Nephron progenitor cell (in vitro differentiated cells): Measurements from ENCODE around the gene TEX28.
"Not testable (repeated sequence)": the region's sequence is repeated elsewhere in the genome, so short reads cannot be mapped to it uniquely, and the experiment has no call there.

Source experiments
- DNase-seq: peaks from one replicate; pipeline ENCODE4 v3.0.0; 2021
- H3K27ac Mint-ChIP-seq: 2 replicates; pipeline ENCODE4 v1.8.0; 2021; ENCODE audit warnings: mild to moderate bottlenecking, moderate library complexity, mixed read lengths
- H3K27me3 Mint-ChIP-seq: 2 replicates; pipeline ENCODE4 v1.8.0; 2021; ENCODE audit warnings: mild to moderate bottlenecking, low read depth, mixed read lengths; ENCODE audit not compliant: poor library complexity
- H3K36me3 Mint-ChIP-seq: 2 replicates; pipeline ENCODE4 v1.8.0; 2021; ENCODE audit warnings: low read depth, mixed read lengths
- H3K4me1 Mint-ChIP-seq: 2 replicates; pipeline ENCODE4 v1.8.0; 2021; ENCODE audit warnings: mixed read lengths
- H3K4me3 Mint-ChIP-seq: 2 replicates; pipeline ENCODE4 v1.8.0; 2021; ENCODE audit warnings: mild to moderate bottlenecking, moderate library complexity, mixed read lengths
- H3K9me3 Mint-ChIP-seq: 2 replicates; pipeline ENCODE4 v1.8.0; 2021; ENCODE audit warnings: mild to moderate bottlenecking, moderate library complexity, mixed read lengths

Gene TEX28

DNA sequence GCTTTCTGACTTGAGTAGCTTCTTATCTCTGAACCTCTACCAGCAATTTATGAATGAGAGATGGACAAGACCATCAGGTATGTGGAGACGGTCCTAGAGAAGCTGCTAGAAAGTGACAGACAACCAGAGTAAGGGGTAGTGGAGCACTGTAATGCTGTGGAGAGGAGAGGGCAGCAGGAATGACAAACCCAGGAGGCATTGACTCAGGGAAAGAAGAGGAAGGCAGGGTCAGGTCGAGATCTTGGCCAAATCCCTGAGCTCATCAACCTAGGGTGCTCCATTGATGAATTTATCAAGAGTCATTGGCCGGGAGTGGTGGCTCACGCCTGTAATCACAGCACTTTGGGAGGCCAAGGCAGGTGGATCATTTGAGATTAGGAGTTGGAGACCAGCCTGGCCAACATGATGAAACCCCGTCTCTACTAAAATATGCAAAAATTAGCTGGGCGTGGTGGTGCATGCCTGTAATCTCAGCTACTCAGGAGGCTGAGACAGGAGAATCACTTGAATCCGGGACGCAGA, 54.9 kb downstream of the TEX28 start:
- peaks cover 13% of the 10 kb centered on the region for H3K9me3 Mint-ChIP-seq
- H3K27me3 Mint-ChIP-seq, H3K27ac Mint-ChIP-seq, H3K36me3 Mint-ChIP-seq, H3K4me1 Mint-ChIP-seq, DNase-seq, H3K4me3 Mint-ChIP-seq: not testable (repeated sequence)

GRCh38 chrX:154238939-154239559, 55.9 kb downstream of the TEX28 start:
- H3K36me3 Mint-ChIP-seq, DNase-seq, H3K4me1 Mint-ChIP-seq, H3K4me3 Mint-ChIP-seq, H3K27me3 Mint-ChIP-seq, H3K27ac Mint-ChIP-seq: not testable (repeated sequence)
- H3K9me3 Mint-ChIP-seq, result peaks cover 13% of the 10 kb centered on the region

- H3K4me1 Mint-ChIP-seq, H3K9me3 Mint-ChIP-seq, H3K36me3 Mint-ChIP-seq, H3K27ac Mint-ChIP-seq, H3K4me3 Mint-ChIP-seq, H3K27me3 Mint-ChIP-seq, DNase-seq: not testable (repeated sequence)
These were observed 61.3 kb downstream of the TEX28 start for GRCh38 chrX:154233620-154234019.

DNA sequence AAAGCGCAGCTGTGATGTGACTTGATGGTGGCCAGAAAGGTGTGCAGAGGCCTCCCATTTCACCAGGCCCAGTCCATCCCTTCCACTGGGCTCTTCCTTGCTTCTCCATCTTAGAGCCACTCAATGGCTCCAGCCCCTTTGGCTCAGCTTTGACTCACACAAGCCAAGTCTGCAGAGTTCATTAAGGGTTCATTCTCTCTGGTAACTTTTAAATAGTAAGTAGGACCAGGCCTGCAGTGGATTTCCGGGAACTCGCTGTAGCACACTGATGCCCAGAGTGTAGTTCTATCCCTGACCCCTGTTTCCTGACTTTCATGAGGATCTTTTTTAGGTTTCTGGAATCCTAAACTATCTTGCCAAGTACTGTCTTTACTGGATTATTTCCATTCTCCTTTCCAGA, 63.5 kb downstream of the TEX28 start:
- not testable (repeated sequence) for H3K9me3 Mint-ChIP-seq, H3K27me3 Mint-ChIP-seq, H3K4me1 Mint-ChIP-seq, DNase-seq, H3K36me3 Mint-ChIP-seq, H3K4me3 Mint-ChIP-seq, H3K27ac Mint-ChIP-seq

- H3K4me1 Mint-ChIP-seq, H3K27ac Mint-ChIP-seq: not testable (repeated sequence)
These were observed 68.2 kb downstream of the TEX28 start for GRCh38 chrX:154226706-154227105.

GRCh38 chrX:154225292-154225691, 69.6 kb downstream of the TEX28 start:
- DNase-seq, H3K36me3 Mint-ChIP-seq, H3K9me3 Mint-ChIP-seq, H3K27me3 Mint-ChIP-seq, H3K4me3 Mint-ChIP-seq, H3K4me1 Mint-ChIP-seq, H3K27ac Mint-ChIP-seq: not testable (repeated sequence)

More at GRCh38 chrX:154226706-154227105, 68.2 kb downstream of the TEX28 start:
- not testable (repeated sequence) for DNase-seq, H3K36me3 Mint-ChIP-seq, H3K9me3 Mint-ChIP-seq, H3K27me3 Mint-ChIP-seq, H3K4me3 Mint-ChIP-seq
